ENCODE data around the gene SMIM36. TPM values are rescaled to one million over a fixed set of nuclear protein-coding genes. Genes with fewer than 3 reads are reported as not detected.

SMIM36 gene
- total RNA-seq, 1 donor from 2014 or later, result not detected

- intact Hi-C loops (cut with micrococcal nuclease), result no loop called here
- H3K4me3 Mint-ChIP-seq, result no peak overlapping the region
- peak; percentile 25 for ATAC-seq (ENCODE audit: low read depth)
- CTCF ChIA-PET, result no interaction called here
- no peaks in the 10 kb centered on the region for H3K36me3 Mint-ChIP-seq (ENCODE audit: low read depth)
- no peak for TF ChIP-seq CTCF (IDR thresholded peaks at IDR 0.05)
- peaks cover 23% of the 10 kb centered on the region for H3K27me3 Mint-ChIP-seq
- no peaks in the 10 kb centered on the region for H3K9me3 Mint-ChIP-seq
- POLR2A ChIA-PET, result no interaction called here
- peaks cover 31% of the 10 kb centered on the region for H3K4me1 Mint-ChIP-seq
- H3K27ac Mint-ChIP-seq, result peak overlapping the region; percentile 18
- DNase-seq, result no peak
These were observed 47.7 kb downstream of the SMIM36 start for GRCh38 chr17:55463600-55463999.

- no peaks in the 10 kb centered on the region for H3K9me3 Mint-ChIP-seq
- ChIA-PET CTCF (no interaction called here), POLR2A (interaction anchor here (1.2 kb wide), 1 partner anchor 17 kb away, joined by 3 read pairs; no protein-coding TSS in a partner anchor)
- ATAC-seq (ENCODE audit: low read depth) (no peak), DNase-seq (no peak)
- intact Hi-C loops (cut with micrococcal nuclease), result no loop called here
- H3K4me3 Mint-ChIP-seq, result no peak overlapping the region
- TF ChIP-seq CTCF (IDR thresholded peaks at IDR 0.05), result no peak
- peaks cover 36% of the 10 kb centered on the region for H3K4me1 Mint-ChIP-seq
- H3K27ac Mint-ChIP-seq, result no peak overlapping the region
- H3K36me3 Mint-ChIP-seq (ENCODE audit: low read depth), result no peaks in the 10 kb centered on the region
- peaks cover 16% of the 10 kb centered on the region for H3K27me3 Mint-ChIP-seq
These were observed 48.5 kb downstream of the SMIM36 start for GRCh38 chr17:55462711-55463110.

- H3K36me3 Mint-ChIP-seq (ENCODE audit: low read depth), result no peaks in the 10 kb centered on the region
- ChIA-PET POLR2A (interaction anchor here (1.2 kb wide), 1 partner anchor 16 kb away, joined by 3 read pairs; no protein-coding TSS in a partner anchor), CTCF (no interaction called here)
- no peak for ATAC-seq (ENCODE audit: low read depth)
- no peak overlapping the region for H3K27ac Mint-ChIP-seq
- peaks cover 15% of the 10 kb centered on the region for H3K27me3 Mint-ChIP-seq
- H3K9me3 Mint-ChIP-seq, result no peaks in the 10 kb centered on the region
- no peak for TF ChIP-seq CTCF (IDR thresholded peaks at IDR 0.05)
- DNase-seq, result no peak
- no peak overlapping the region for H3K4me3 Mint-ChIP-seq
- intact Hi-C loops (cut with micrococcal nuclease), result no loop called here
- peaks cover 36% of the 10 kb centered on the region for H3K4me1 Mint-ChIP-seq
These were observed 49.0 kb downstream of the SMIM36 start for GRCh38 chr17:55462234-55462633.

GRCh38 chr17:55458978-55459377 lies 52.3 kb downstream of the SMIM36 start:
- no peak for TF ChIP-seq CTCF (IDR thresholded peaks at IDR 0.05)
- CTCF ChIA-PET, result no interaction called here
- Mint-ChIP-seq H3K27me3 (peaks cover 9% of the 10 kb centered on the region), H3K9me3 (no peaks in the 10 kb centered on the region), H3K4me3 (peak overlapping the region; percentile 16), H3K27ac (peak overlapping the region; percentile 43), H3K36me3 (ENCODE audit: low read depth) (no peaks in the 10 kb centered on the region), H3K4me1 (peaks cover 26% of the 10 kb centered on the region)
- POLR2A ChIA-PET, result interaction anchor here (0.6 to 1.3 kb wide), 4 partner anchors 13 to 38 kb away, joined by 3 to 4 read pairs (median 3); partner anchors contain the start of gene MMD
- DNase-seq (peak; percentile 37), ATAC-seq (ENCODE audit: low read depth) (peak; percentile 85)
- intact Hi-C loops (cut with micrococcal nuclease), result loop anchor here (1.0 to 2.0 kb wide), 3 partner anchors 13 to 39 kb away; no protein-coding TSS in a partner anchor

GRCh38 chr17:55458287-55458900 lies 52.9 kb downstream of the SMIM36 start:
- intact Hi-C loops (cut with micrococcal nuclease), result loop anchor here (2.0 kb wide), 1 partner anchor 22 kb away; no protein-coding TSS in a partner anchor
- ChIA-PET CTCF (interaction anchor here (1.6 kb wide), 1 partner anchor 12 kb away, joined by 3 read pairs; no protein-coding TSS in a partner anchor), POLR2A (interaction anchor here (0.6 to 1.3 kb wide), 4 partner anchors 13 to 37 kb away, joined by 3 to 4 read pairs (median 3); partner anchors contain the start of gene MMD)
- H3K9me3 Mint-ChIP-seq, result no peaks in the 10 kb centered on the region
- peaks cover 20% of the 10 kb centered on the region for H3K4me1 Mint-ChIP-seq
- peak overlapping the region; percentile 43 for H3K27ac Mint-ChIP-seq
- DNase-seq (no peak), ATAC-seq (ENCODE audit: low read depth) (no peak)
- no peak overlapping the region for H3K4me3 Mint-ChIP-seq
- H3K27me3 Mint-ChIP-seq, result peaks cover 10% of the 10 kb centered on the region
- no peaks in the 10 kb centered on the region for H3K36me3 Mint-ChIP-seq (ENCODE audit: low read depth)
- TF ChIP-seq CTCF (IDR thresholded peaks at IDR 0.05), result no peak

Data from activated B cell treated with CpG ODN at 0.5 μM for 24 hours (primary cell).